ENCODE data around the gene PER1. TPM values are rescaled to one million over a fixed set of nuclear protein-coding genes. Genes with fewer than 3 reads are reported as not detected.

PER1 gene
- total RNA-seq, 1 experiment from 2014 or later: 25.0 TPM

DNA sequence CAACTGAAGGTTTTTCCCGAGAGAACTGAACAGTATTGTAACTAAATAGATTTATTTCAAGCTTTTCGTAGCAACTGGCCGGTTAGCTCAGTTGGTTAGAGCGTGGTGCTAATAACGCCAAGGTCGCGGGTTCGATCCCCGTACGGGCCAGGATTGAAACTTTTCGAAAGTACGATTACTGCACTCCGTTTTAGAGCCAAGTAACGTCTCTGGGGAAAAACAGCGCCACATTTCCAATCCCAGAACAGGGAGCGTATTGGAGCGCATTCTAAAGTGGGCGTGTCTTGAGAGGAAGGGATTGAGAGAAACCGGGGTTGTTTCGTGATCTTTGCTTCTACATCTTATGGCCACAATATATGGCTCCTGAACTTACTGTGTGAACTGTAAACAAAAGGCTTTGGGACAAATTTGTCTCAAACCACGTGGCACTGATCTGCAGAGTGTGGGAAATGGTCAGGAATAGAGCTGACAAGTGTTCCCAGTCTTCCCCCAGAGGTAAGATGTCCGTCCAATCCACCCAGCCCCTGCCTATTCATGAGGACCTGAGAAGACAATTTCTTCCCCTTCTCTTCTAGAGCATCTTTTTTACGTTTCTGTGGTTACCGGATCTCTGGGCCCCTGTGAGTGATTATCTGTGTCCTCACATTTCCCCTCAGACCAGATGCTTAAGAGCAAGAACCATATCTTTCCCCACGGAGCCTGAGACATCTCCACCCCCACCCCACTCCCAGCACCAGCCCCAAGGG lies 35.5 kb upstream of the PER1 start:
- TF ChIP-seq EZH2 (IDR thresholded peaks at IDR 0.05; ENCODE audit: low read length, unreplicated experiment) (no peak), EZH2phosphoT487 (IDR thresholded peaks at IDR 0.05; ENCODE audit: borderline replicate concordance, low read length) (no peak)
- TF ChIP-seq, protein P1, sequence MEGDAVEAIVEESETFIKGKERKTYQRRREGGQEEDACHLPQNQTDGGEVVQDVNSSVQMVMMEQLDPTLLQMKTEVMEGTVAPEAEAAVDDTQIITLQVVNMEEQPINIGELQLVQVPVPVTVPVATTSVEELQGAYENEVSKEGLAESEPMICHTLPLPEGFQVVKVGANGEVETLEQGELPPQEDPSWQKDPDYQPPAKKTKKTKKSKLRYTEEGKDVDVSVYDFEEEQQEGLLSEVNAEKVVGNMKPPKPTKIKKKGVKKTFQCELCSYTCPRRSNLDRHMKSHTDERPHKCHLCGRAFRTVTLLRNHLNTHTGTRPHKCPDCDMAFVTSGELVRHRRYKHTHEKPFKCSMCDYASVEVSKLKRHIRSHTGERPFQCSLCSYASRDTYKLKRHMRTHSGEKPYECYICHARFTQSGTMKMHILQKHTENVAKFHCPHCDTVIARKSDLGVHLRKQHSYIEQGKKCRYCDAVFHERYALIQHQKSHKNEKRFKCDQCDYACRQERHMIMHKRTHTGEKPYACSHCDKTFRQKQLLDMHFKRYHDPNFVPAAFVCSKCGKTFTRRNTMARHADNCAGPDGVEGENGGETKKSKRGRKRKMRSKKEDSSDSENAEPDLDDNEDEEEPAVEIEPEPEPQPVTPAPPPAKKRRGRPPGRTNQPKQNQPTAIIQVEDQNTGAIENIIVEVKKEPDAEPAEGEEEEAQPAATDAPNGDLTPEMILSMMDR (conservative IDR thresholded peaks at IDR 0.05; ENCODE audit: low read depth, low read length): no peak

DNA sequence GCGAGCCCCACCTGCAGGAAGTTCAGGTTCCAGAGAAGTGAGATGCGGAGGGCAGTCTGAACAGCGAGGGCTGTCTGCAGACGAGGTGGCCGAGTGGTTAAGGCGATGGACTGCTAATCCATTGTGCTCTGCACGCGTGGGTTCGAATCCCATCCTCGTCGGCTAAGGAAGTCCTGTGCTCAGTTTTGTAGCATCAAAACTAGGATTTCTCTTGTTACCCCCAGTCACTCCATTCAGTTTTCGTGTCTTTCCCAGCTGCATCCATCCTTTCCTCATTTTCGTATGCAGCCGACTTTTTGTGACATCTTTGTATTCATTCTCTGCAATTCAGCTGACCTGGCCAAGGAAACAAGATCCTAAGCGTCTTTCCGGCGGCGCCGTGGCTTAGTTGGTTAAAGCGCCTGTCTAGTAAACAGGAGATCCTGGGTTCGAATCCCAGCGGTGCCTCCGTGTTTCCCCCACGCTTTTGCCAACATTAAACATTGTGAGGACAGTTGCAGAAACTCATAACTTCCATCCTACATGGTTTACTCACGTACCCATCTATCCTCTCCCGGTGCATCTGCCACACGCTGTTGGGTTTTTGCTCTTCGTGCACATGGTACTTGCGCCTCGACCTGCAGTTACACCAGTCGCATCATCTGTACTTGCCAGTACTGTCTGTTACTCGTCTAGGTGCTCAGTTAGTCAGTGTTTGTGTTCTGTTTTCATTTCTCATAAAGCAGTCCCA lies 34.7 kb upstream of the PER1 start:
- ATAC-seq: peak; percentile 30
- Histone ChIP-seq H3F3A (ENCODE audit: low read length, unreplicated experiment) (no peaks in the 10 kb centered on the region), H3K27ac (ENCODE audit: low read length) (peak overlapping the region; percentile 80), H3K36me3 (ENCODE audit: low read depth, low read length) (no peaks in the 10 kb centered on the region), H3K27me3 (ENCODE audit: low read length) (no peaks in the 10 kb centered on the region), H3K79me2 (ENCODE audit: low read length) (peaks cover 16% of the 10 kb centered on the region), H4K20me1 (ENCODE audit: low read length) (no peaks in the 10 kb centered on the region), H3K4me3 (ENCODE audit: low read length) (peak overlapping the region; percentile 88), H3K4me1 (ENCODE audit: insufficient read depth, low read length) (peaks cover 19% of the 10 kb centered on the region), H3K4me2 (ENCODE audit: low read length) (peak overlapping the region; percentile 99), H3K9me2 (replicated peaks; ENCODE audit: low read length) (no peaks in the 10 kb centered on the region), H2AFZ (ENCODE audit: low read length) (peak overlapping the region; percentile 92), H3K9me3 (ENCODE audit: low read length) (no peaks in the 10 kb centered on the region), H3K9ac (ENCODE audit: low read length) (peak overlapping the region; percentile 63)
- ChIA-PET CTCF (no interaction called here), POLR2A (ENCODE audit: unreplicated experiment) (interaction anchor here (0.6 kb wide), 2 partner anchors 35 to 305 kb away, joined by 3 to 4 read pairs; no protein-coding TSS in a partner anchor)
- peak; percentile 95 for DNase-seq
- no TSS peak for BruUV-seq (replicated peaks)
- TF ChIP-seq EZH2 (IDR thresholded peaks at IDR 0.05; ENCODE audit: low read length, unreplicated experiment): no peak
- TF ChIP-seq, protein P1 (conservative IDR thresholded peaks at IDR 0.05; ENCODE audit: low read depth, low read length): peak; percentile 34; the same call in 1 of the 2 replicates
- no peak for TF ChIP-seq EZH2phosphoT487 (IDR thresholded peaks at IDR 0.05; ENCODE audit: borderline replicate concordance, low read length)
- intact Hi-C loops (cut with micrococcal nuclease): loop anchor here (1.0 to 2.0 kb wide), 3 partner anchors 34 to 68 kb away; partner anchors contain the start of genes CTC1 and PFAS

More for the DNA sequence above, 35.5 kb upstream of the PER1 start:
- ChIA-PET POLR2A (ENCODE audit: unreplicated experiment) (interaction anchor here (0.6 kb wide), 3 partner anchors 12 to 304 kb away, joined by 3 to 4 read pairs (median 4); no protein-coding TSS in a partner anchor), CTCF (interaction anchor here (0.5 to 0.7 kb wide), 2 partner anchors 11 to 13 kb away, joined by 3 to 4 read pairs; no protein-coding TSS in a partner anchor)
- Histone ChIP-seq H3K36me3 (ENCODE audit: low read depth, low read length) (no peaks in the 10 kb centered on the region), H3K27ac (ENCODE audit: low read length) (peak overlapping the region; percentile 80), H3K9me2 (replicated peaks; ENCODE audit: low read length) (no peaks in the 10 kb centered on the region), H3K9me3 (ENCODE audit: low read length) (no peaks in the 10 kb centered on the region), H3K79me2 (ENCODE audit: low read length) (peaks cover 16% of the 10 kb centered on the region), H4K20me1 (ENCODE audit: low read length) (no peaks in the 10 kb centered on the region), H3K9ac (ENCODE audit: low read length) (peak overlapping the region; percentile 68), H3K27me3 (ENCODE audit: low read length) (no peaks in the 10 kb centered on the region), H3K4me2 (ENCODE audit: low read length) (peak overlapping the region; percentile 99), H3K4me3 (ENCODE audit: low read length) (peak overlapping the region; percentile 88), H2AFZ (ENCODE audit: low read length) (0 out of 2 replicates have a peak overlapping the region, but pooled peaks have one; percentile 77), H3F3A (ENCODE audit: low read length, unreplicated experiment) (no peaks in the 10 kb centered on the region), H3K4me1 (ENCODE audit: insufficient read depth, low read length) (peaks cover 19% of the 10 kb centered on the region)
- ATAC-seq (peak; percentile 44), DNase-seq (peak; percentile 98)
- intact Hi-C loops (cut with micrococcal nuclease): loop anchor here (1.0 to 2.0 kb wide), 3 partner anchors 34 to 68 kb away; partner anchors contain the start of genes CTC1 and PFAS
- BruUV-seq (replicated peaks): TSS peak; percentile 100
